ENCODE results near the gene ANKH. TPM values are rescaled to one million over a fixed set of nuclear protein-coding genes. Genes with fewer than 3 reads are reported as not detected.
"Not testable (repeated sequence)": the region's sequence is repeated elsewhere in the genome, so short reads cannot be mapped to it uniquely, and the experiment has no call there.

The ANKH gene
- total RNA-seq, 8 experiments from 2014 or later: 4.6 to 57.0 (median 13.0) TPM

- no peak overlapping the region for H3K27ac ChIP-seq
- in situ Hi-C loops (cut with MboI; ENCODE audit: low pct_unique_long_range_greater_than_20kb in 2 of 9, low sequenced_read_pairs in 9 of 9, unreplicated experiment in 9 of 9): no loop called here
- peak in 3 of 8 experiments; percentile 53 to 71 (median 59) for ATAC-seq (replicated peaks in 6 of 8)
- WGBS, 10 experiments: 50 to 100% (median 71%) methylated on average over 1 to 6 of the region's 6 CpGs
- peaks cover 0 to 7% of the 10 kb centered on the region in 2 donors for H3K4me1 ChIP-seq (replicated peaks in 1 of 2)
- no peak overlapping the region for H3K4me3 ChIP-seq
Observed at GRCh38 chr5:14879937-14880589, 8.5 kb upstream of the ANKH start.

GRCh38 chr5:14879393-14879792 lies 7.8 kb upstream of the ANKH start:
- Histone ChIP-seq H3K27ac (no peak overlapping the region), H3K4me1 (replicated peaks in 1 of 2) (peaks cover 0 to 7% of the 10 kb centered on the region in 2 donors), H3K4me3 (no peak overlapping the region)
- 42 to 100% (median 71%) methylated on average over 1 to 2 of the region's 2 CpGs; no CpG with 5 or more reads in 4 of the 10 experiments for WGBS, 10 experiments
- in situ Hi-C loops (cut with MboI; ENCODE audit: low pct_unique_long_range_greater_than_20kb in 2 of 9, low sequenced_read_pairs in 9 of 9, unreplicated experiment in 9 of 9): no loop called here
- peak in 1 of 8 experiments; percentile 22 for ATAC-seq (replicated peaks in 6 of 8)

- H3K27ac ChIP-seq; H3K4me3 ChIP-seq; ATAC-seq (replicated peaks in 6 of 8); H3K4me1 ChIP-seq (replicated peaks in 1 of 2); in situ Hi-C loops (cut with MboI; ENCODE audit: low pct_unique_long_range_greater_than_20kb in 2 of 9, low sequenced_read_pairs in 9 of 9, unreplicated experiment in 9 of 9): not testable (repeated sequence)
- 0 to 100% (median 81%) methylated on average over 1 to 7 of the region's 9 CpGs for WGBS, 10 experiments
Observed at GRCh38 chr5:14878192-14878591, 6.6 kb upstream of the ANKH start.

GRCh38 chr5:14876095-14876494 lies 4.5 kb upstream of the ANKH start:
- H3K4me3 ChIP-seq: no peak overlapping the region
- H3K4me1 ChIP-seq (replicated peaks in 1 of 2): peaks cover 9 to 13% of the 10 kb centered on the region in 2 donors
- no peak overlapping the region for H3K27ac ChIP-seq
- WGBS, 10 experiments: 0 to 90% (median 62%) methylated on average over 1 to 5 of the region's 5 CpGs; no CpG with 5 or more reads in 1 of the 10 experiments
- ATAC-seq (replicated peaks in 6 of 8): no peak
- in situ Hi-C loops (cut with MboI; ENCODE audit: low pct_unique_long_range_greater_than_20kb in 2 of 9, low sequenced_read_pairs in 9 of 9, unreplicated experiment in 9 of 9): no loop called here

GRCh38 chr5:14873790-14874189 lies 2.2 kb upstream of the ANKH start:
- in situ Hi-C loops (cut with MboI; ENCODE audit: low pct_unique_long_range_greater_than_20kb in 2 of 9, low sequenced_read_pairs in 9 of 9, unreplicated experiment in 9 of 9): loop anchor here in 1 of 9 experiments (25.0 kb wide), 1 partner anchor 136 kb away; no protein-coding TSS in a partner anchor
- H3K27ac ChIP-seq: no peak overlapping the region
- H3K4me1 ChIP-seq (replicated peaks in 1 of 2): peaks cover 2 to 16% of the 10 kb centered on the region in 2 donors
- ATAC-seq (replicated peaks in 6 of 8): no peak
- 29 to 100% (median 90%) methylated on average over 1 to 3 of the region's 3 CpGs; no CpG with 5 or more reads in 3 of the 10 experiments for whole genome bisulfite sequencing, 10 experiments
- no peak overlapping the region for H3K4me3 ChIP-seq

- no peak for ATAC-seq (replicated peaks in 6 of 8)
- in situ Hi-C loops (cut with MboI; ENCODE audit: low pct_unique_long_range_greater_than_20kb in 2 of 9, low sequenced_read_pairs in 9 of 9, unreplicated experiment in 9 of 9): loop anchor here in 1 of 9 experiments (25.0 kb wide), 1 partner anchor 136 kb away; no protein-coding TSS in a partner anchor
- peaks cover 2 to 16% of the 10 kb centered on the region in 2 donors for H3K4me1 ChIP-seq (replicated peaks in 1 of 2)
- H3K4me3 ChIP-seq: peak overlapping the region; percentile 64 to 100 (median 91)
- no peak overlapping the region for H3K27ac ChIP-seq
- 0 to 93% (median 82%) methylated on average over 1 to 9 of the region's 9 CpGs; no CpG with 5 or more reads in 1 of the 10 experiments for WGBS, 10 experiments
Observed at GRCh38 chr5:14873093-14873492, 1.5 kb upstream of the ANKH start.

GRCh38 chr5:14872070-14872989 lies 752 bp upstream of the ANKH start:
- in situ Hi-C loops (cut with MboI; ENCODE audit: low pct_unique_long_range_greater_than_20kb in 2 of 9, low sequenced_read_pairs in 9 of 9, unreplicated experiment in 9 of 9): loop anchor here in 1 of 9 experiments (25.0 kb wide), 1 partner anchor 135 kb away; no protein-coding TSS in a partner anchor

GRCh38 chr5:14870337-14871213 lies 1.0 kb downstream of the ANKH start:
- H3K4me3 ChIP-seq: peak overlapping the region; percentile 64 to 100 (median 91)
- in situ Hi-C loops (cut with MboI; ENCODE audit: low pct_unique_long_range_greater_than_20kb in 2 of 9, low sequenced_read_pairs in 9 of 9, unreplicated experiment in 9 of 9): loop anchor here in 1 of 9 experiments (25.0 kb wide), 1 partner anchor 133 kb away; no protein-coding TSS in a partner anchor
- 0 to 14% (median 6%) methylated on average over 2 to 20 of the region's 21 CpGs for WGBS, 10 experiments
- peak overlapping the region in 1 of 2 donors; percentile 92 for H3K27ac ChIP-seq
- no peak for ATAC-seq (replicated peaks in 6 of 8)
- H3K4me1 ChIP-seq (replicated peaks in 1 of 2): peaks cover 2 to 16% of the 10 kb centered on the region in 2 donors

More at GRCh38 chr5:14872070-14872989, 752 bp upstream of the ANKH start:
- WGBS, 10 experiments: 0 to 16% (median 5%) methylated on average over 1 to 14 of the region's 73 CpGs; no CpG with 5 or more reads in 4 of the 10 experiments
- H3K4me3 ChIP-seq: peak overlapping the region; percentile 64 to 100 (median 91)
- peaks cover 2 to 16% of the 10 kb centered on the region in 2 donors for H3K4me1 ChIP-seq (replicated peaks in 1 of 2)
- H3K27ac ChIP-seq: peak overlapping the region; percentile 92 to 94
- peak; percentile 60 to 71 (median 68) for ATAC-seq (replicated peaks in 6 of 8)

- ATAC-seq (replicated peaks in 6 of 8): no peak
- WGBS, 10 experiments: 18 to 76% (median 49%) methylated on average over 1 to 9 of the region's 9 CpGs
- in situ Hi-C loops (cut with MboI; ENCODE audit: low pct_unique_long_range_greater_than_20kb in 2 of 9, low sequenced_read_pairs in 9 of 9, unreplicated experiment in 9 of 9): loop anchor here in 1 of 9 experiments (25.0 kb wide), 1 partner anchor 132 kb away; no protein-coding TSS in a partner anchor
- H3K4me3 ChIP-seq: peak overlapping the region; percentile 64 to 100 (median 91)
- no peak overlapping the region for H3K27ac ChIP-seq
- peaks cover 2 to 16% of the 10 kb centered on the region in 2 donors for H3K4me1 ChIP-seq (replicated peaks in 1 of 2)
Observed at GRCh38 chr5:14869668-14870164, 1.9 kb downstream of the ANKH start.

- 42 to 100% (median 92%) methylated on average over 1 to 2 of the region's 2 CpGs for WGBS, 10 experiments
- in situ Hi-C loops (cut with MboI; ENCODE audit: low pct_unique_long_range_greater_than_20kb in 2 of 9, low sequenced_read_pairs in 9 of 9, unreplicated experiment in 9 of 9): loop anchor here in 1 of 9 experiments (25.0 kb wide), 1 partner anchor 132 kb away; no protein-coding TSS in a partner anchor
- peak overlapping the region in 3 of 5 donors; percentile 64 to 100 (median 80) for H3K4me3 ChIP-seq
Observed at GRCh38 chr5:14869233-14869632, 2.3 kb downstream of the ANKH start.

GRCh38 chr5:14868771-14869170 lies 2.8 kb downstream of the ANKH start:
- in situ Hi-C loops (cut with MboI; ENCODE audit: low pct_unique_long_range_greater_than_20kb in 2 of 9, low sequenced_read_pairs in 9 of 9, unreplicated experiment in 9 of 9): loop anchor here in 1 of 9 experiments (25.0 kb wide), 1 partner anchor 131 kb away; no protein-coding TSS in a partner anchor
- Histone ChIP-seq H3K4me3 (peak overlapping the region in 2 of 5 donors; percentile 6 to 64), H3K4me1 (replicated peaks in 1 of 2) (peaks cover 2 to 12% of the 10 kb centered on the region in 2 donors), H3K27ac (no peak overlapping the region)
- WGBS, 10 experiments: 25 to 100% (median 78%) methylated on average over 1 to 7 of the region's 7 CpGs; no CpG with 5 or more reads in 2 of the 10 experiments
- no peak for ATAC-seq (replicated peaks in 6 of 8)

More at GRCh38 chr5:14869233-14869632, 2.3 kb downstream of the ANKH start:
- ATAC-seq (replicated peaks in 6 of 8): no peak
- H3K4me1 ChIP-seq (replicated peaks in 1 of 2): peaks cover 2 to 16% of the 10 kb centered on the region in 2 donors
- no peak overlapping the region for H3K27ac ChIP-seq
